ENCODE results near the gene DCTPP1. TPM values are rescaled to one million over a fixed set of nuclear protein-coding genes. Genes with fewer than 3 reads are reported as not detected.

DCTPP1 gene
- total and polyA plus RNA-seq, 2 of the 13 experiments (the other 11 are each of a cell fraction or from before 2014, with no cell fraction given) = 54.8 to 74.4 TPM

GRCh38 chr16:30395155-30395991 is 34.5 kb downstream of the DCTPP1 start, which contains the start of gene ZNF48 (continued):
- TF ChIP-seq NAIF1 (CRISPR knock-in tag; IDR thresholded peaks at IDR 0.05; ENCODE audit: borderline replicate concordance) (no peak), TSC22D2 (CRISPR knock-in tag; IDR thresholded peaks at IDR 0.05; ENCODE audit: borderline replicate concordance) (0 out of 2 replicates have a peak, but pooled peaks have one; percentile 39), BATF2 (CRISPR knock-in tag; IDR thresholded peaks at IDR 0.05) (no peak), ZNF691 (CRISPR knock-in tag; IDR thresholded peaks at IDR 0.05; ENCODE audit: borderline replicate concordance, low read depth) (no peak; the same call in 1 of the 2 replicates), PATZ1 (CRISPR knock-in tag; IDR thresholded peaks at IDR 0.05) (peak; percentile 89), SRY (CRISPR knock-in tag; IDR thresholded peaks at IDR 0.05) (peak; percentile 22; the same call in 1 of the 2 replicates), ZHX1 (CRISPR knock-in tag; IDR thresholded peaks at IDR 0.05; ENCODE audit: low read depth) (0 out of 2 replicates have a peak, but pooled peaks have one; percentile 28), ZFP90 (CRISPR knock-in tag; IDR thresholded peaks at IDR 0.05; ENCODE audit: borderline replicate concordance) (no peak), FOXP4 (CRISPR knock-in tag; IDR thresholded peaks at IDR 0.05) (no peak), EP300 (IDR thresholded peaks at IDR 0.05; ENCODE audit: low read depth in 2 of 2, low read length in 2 of 2) (0 out of 4 replicates have a peak, but pooled peaks of 1 of the 2 experiments have one; percentile 19), EP300 (CRISPR knock-in tag; IDR thresholded peaks at IDR 0.05; ENCODE audit: borderline replicate concordance) (peak; percentile 53; the same call in 1 of the 2 replicates), FOSL1 (CRISPR knock-in tag; IDR thresholded peaks at IDR 0.05; ENCODE audit: borderline replicate concordance) (no peak), RARA (CRISPR knock-in tag; IDR thresholded peaks at IDR 0.05) (peak; percentile 48), ZNF12 (CRISPR knock-in tag; IDR thresholded peaks at IDR 0.05) (peak; percentile 21; the same call in 1 of the 2 replicates), TOPORS (CRISPR knock-in tag; IDR thresholded peaks at IDR 0.05) (0 out of 2 replicates have a peak, but pooled peaks have one; percentile 26), ATF7-NPFF (CRISPR knock-in tag; IDR thresholded peaks at IDR 0.05; ENCODE audit: low read depth) (peak; percentile 92), ZUFSP (CRISPR knock-in tag; IDR thresholded peaks at IDR 0.05; ENCODE audit: borderline replicate concordance) (no peak)

Data from HepG2 (cell line).